Measurements from ENCODE around the gene MGAT1.
"Not testable (repeated sequence)": the region's sequence is repeated elsewhere in the genome, so short reads cannot be mapped to it uniquely, and the experiment has no call there.

MGAT1 gene

DNA sequence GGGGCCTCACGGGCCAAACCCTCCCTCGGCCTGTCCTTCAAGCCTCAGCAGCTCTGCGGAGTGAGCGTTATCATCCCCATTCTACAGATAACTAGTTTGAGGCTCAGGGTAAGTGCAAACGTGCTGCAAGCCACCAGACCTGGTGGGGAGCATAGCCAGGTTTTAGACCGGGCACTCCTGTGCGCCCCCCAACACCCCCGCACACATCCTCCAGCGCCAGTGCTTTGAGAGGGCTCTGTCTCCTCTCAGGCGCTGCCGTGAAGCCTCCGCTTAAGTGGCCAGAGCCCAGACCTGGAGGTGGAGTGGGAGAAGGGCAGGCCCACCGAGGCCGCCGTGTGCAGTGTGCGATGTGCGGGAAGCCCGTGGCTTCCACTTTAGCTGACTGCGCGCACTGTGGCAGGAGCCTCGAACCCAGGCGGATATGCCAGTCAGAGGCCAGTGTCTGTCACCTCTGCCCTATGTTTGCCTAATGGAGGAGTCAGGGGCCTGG is 1.6 kb upstream of the MGAT1 start:
- no peak for DNase-seq (ENCODE audit: low read depth)

DNA sequence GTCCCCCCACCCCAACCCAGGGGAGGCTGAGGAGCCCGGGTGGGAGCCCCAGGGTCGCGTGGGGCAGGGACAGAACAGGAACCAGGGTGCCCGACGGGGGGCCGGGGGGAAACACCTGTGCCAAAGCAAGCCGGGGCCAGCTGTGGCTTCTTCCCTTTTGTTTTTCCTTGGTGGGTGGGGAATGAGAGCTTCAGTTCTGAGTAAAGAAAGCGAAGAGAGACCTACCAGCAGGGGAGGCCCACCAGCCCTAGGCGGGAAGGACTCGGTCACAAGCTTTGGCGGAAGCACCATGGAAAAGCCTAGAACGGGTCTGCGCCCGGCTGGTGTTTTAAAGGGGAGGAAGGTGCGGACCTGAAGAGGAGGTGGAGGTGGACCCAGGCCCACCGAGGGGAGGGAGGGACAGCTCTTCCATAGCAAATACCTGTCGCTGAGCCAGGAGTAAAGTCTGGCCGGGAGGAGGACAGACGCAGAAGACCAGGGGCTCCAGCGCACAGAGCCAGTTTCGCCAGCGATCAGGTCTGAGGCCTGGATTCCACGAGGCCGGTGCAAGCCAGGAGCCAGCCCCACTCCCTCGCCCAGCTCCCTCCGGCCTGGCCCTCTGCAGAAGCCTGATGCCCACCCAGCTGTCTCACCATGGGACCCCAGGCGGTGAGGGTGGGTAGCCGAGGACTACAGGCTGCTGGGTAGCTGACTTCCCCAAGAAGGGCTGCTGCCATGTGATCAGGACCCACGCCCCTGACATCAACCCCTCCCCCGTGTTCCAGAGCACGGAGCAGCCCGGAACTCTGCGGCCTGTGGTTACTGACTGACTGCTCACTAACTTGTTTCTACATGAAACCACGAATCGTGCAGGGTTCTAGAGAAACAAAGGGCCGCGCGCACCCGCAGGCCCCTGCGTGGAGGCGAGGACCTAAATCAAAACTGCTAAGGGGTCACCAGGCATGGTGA is 849 bp upstream of the MGAT1 start:
- peak; percentile 79 for DNase-seq (ENCODE audit: low read depth)

DNA sequence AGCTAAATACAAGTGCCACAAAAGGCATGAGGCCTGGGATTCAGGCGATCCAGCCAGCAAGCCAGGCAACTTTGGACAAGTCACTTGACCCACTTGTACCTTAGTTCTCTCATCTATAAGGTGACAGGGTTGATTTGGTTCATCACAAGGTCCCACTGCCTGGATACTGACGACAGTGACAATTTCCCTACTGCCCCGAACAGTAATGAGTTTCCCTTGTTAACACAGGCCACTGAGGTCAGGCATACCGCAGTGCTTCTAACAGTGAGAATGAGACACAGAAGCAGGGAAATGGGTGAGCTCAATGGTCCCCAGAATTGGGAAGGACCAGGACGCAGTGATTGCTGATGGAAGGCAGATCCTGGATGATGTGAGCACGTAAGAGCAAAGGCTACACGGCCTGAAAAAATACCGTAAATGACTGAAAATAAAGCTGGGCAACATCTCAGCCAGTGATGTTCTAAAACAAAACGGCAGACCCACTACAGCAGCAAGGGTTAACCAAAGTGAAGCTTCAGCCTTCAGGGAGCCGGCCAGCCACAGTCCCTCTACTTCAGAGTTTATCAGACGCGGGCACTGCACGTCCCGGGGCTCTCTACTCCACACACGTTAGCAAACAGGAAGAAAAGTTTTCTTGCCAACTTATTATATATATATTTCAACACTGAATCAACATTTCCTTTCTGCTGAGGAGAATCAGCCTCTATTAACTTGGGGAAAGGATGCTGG is 846 bp downstream of the MGAT1 start:
- DNase-seq (ENCODE audit: low read depth): no peak

DNA sequence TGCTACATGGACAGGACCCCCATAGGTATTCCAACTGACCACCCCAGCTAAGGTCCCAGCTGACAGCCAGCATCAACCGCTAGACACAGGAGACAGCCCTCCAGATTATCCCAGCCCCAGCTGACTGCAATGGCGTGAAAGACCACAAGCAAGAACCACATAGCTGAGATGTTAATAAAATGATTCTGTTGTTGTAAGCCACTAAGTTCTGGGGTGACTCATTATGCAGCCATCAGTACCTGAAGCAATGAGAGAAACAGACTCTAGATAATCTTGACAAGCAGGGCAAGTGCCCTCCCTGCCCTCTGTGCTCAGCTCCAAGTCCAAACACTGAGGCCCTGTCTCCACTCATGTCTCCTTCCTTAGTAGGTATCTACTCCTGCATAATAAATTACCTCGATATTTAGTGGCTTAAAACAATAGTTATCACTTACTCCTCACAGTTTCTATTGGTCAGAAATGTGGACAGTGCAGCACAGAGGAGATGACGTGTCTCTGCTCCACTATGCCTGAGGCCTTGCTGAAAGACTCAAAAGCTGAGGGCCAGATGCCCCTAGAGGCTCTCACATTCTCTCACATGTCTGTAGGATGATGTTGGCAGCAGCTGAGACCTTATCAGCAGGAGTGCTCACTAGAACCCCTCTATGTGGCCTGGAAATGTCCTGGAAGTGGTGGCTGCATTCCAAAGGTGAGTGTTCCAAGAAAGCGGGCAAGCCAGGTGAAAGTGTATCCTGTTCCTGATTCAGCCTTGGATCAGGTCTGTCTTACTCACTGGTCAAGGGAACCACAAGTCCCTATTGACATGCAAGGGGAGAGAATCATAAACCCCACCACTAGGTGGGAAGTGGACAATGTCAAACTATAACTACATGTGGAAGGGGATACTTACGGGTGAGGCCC is 2.5 kb downstream of the MGAT1 start:
- no peak for DNase-seq (ENCODE audit: low read depth)

DNA sequence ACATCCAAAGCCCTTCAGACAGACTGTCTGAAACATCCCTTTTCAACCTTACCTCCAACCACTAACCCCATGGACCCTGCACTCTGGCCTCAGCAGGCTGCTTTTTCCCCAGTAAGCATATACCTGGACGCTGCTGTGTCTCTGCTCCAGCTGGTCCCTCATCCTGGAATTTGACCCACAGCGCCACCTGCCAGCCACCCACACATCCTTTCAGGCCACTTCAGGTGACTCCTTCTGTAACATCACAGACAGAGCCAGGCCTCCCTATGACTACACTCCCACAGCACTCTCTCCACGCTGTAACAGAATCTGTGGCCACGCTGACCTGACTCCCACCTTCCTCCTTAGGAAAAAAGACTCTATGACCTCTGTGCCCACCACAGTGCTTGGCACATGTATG is 3.4 kb downstream of the MGAT1 start:
- no peak for DNase-seq (ENCODE audit: low read depth)

DNA sequence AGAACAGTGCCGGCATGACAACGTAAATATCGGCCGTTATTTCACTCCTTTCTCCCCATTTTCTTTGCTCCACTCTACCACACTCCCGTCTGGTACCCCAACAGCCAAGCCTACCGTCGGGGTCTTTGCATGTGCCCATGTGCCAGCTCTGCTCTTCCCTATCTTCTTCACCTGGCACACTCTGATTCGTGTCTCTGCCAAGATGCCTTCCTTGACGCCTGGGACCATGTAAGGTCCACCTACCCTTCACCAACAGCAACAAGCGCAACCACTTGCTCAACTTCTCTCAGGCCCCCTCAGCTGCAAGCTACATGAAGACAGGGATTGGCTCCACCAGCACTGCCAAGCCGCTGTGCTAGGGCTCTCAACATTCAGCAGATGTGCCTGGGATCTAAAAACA is 4.4 kb downstream of the MGAT1 start:
- DNase-seq (ENCODE audit: low read depth): no peak

DNA sequence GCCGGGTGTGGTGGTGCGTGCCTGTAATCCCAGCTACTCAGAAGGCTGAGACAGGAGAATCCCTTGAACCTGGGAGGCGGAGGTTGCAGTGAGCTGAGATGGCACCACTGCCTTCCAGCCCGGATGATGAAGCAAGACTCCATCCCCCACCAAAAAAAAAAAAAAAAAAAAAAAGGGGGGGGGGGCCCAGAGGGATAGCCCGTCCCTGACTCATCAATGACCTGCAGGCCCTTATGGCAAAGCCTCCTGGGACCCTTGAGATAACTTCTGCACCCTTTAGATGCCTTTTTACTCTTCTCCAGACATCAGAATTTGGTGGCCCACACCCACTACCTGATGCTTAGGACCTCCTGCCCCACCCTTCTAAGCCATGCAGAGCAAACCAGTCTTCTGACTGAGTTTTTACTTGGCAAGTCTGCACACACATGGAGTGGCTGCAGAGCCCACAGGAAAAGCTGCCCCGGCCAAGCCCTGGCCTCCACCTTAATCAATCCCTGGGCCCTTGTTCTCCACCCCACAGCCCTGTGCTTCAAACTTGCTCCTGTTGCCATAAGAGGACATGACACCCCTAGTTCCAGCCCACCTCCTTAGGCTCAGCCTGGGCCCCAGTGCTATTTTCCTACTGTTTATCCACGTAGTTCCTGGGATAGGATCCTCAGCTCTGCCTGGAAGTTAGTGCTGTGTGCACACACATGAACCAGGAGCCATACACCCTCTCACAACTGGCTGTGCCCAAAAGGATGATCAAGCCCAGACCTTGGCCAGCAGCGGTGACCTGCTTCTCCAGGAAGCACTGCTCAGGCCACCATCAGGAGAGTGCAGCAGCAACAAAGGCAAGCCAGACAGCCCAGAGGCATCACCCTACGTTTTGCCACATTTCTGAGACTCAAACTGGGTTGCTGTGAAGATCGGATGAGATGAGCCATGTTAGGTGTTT is 5.1 kb downstream of the MGAT1 start:
- DNase-seq (ENCODE audit: low read depth): no peak

DNA sequence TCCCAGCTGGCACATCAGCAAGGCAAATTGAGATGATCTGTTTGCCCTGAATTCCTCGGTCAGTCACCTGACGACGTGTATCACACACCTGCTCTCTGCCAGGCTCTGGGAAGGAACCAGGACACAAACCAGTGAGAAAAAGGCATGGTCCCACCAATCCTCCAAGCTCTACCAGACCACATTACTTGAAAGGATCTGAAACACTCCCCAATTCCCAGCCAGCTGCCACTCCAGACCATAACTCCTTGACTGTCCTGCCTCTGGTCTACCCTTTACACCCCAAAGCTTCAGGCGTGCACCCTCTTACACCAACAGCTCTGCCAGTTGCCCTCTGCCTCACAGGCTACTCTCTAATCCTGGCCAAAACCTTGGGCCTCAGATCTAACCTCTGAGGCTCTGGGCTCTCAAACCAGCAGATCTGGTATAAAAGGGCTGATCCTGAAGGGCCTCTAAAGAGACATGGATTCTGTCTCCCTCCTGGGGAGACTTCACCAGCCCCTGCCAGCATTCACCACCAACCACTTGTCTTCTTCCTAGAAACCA is 6.8 kb downstream of the MGAT1 start:
- no peak for DNase-seq (ENCODE audit: low read depth)

DNA sequence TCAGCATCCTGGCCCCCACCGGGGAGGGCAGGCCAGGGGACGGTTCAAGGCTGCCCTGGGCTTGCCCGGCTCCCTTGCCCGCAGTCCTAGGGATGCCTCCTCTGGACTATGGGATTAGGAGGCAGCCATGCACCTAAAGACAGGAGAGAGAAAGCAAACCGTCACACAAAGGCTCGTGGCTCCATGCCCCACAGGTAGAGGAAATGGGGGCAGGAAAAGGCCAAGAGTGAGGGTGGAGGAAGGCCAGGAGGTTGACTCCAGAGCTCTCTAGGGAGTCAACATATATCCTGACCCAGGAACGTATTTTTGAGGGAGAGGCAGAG is 9.7 kb downstream of the MGAT1 start:
- no peak for DNase-seq (ENCODE audit: low read depth)

DNA sequence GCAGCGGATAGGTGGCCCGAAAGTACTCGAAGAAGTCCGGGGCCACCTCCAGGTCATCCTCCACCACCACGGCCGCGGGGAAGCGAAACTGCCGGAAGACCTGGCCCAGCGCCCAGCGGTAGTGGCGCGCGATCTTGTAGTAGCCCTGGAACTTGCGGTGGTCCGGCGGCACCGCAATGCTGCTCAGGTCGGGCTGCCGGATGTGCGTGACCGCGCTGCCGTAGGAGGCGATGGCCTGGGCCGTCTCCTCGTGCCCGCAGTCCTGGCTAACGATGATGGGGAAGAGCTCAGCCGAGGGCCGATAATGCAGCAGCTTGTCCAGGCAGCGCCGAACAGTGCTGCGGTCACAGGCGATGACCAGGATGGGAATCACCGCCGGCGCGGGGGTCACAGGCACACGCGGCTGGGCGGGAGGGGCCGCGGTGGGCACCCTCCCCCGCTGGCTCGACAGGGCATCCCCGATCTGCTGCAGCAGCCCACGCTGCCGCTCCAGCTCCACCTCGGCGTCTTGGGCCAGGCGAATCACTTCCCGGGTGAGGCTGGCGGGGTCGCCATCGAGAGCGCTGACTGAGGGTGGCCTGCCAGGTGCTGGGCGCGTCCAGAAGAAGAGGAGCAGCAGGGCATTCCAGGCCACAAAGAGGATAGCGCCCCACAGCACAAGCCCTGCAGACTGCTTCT is 10.2 kb downstream of the MGAT1 start:
- DNase-seq (ENCODE audit: low read depth): no peak

DNA sequence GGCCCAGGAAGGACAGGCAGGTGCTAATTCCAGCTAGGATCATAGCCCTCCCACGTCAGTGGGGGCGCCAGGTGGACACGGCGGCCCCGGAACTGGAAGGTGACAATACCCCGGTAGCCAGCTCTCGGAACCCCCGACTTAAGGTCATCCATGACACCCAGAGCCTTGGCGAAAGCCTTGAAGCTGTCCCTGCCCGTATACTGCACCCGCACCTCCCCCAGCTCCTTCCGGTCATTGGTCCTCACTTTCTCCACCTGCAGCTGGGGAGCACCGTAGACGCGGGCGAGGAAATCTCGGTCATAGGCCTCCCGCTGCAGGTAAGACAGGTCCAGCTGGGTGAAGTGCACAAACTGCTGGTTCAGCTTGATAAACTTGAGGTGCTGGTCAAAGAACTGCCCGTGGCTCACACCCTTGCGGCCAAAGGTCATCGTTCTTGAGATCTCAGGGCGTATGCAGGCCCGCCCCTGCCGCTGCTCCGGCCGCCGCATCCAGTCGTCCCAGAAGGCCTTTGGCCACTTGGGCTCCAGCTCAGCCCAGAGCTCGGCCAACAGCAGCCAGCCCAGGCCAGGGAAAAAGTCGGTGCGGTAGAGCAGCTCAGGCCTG is 10.9 kb downstream of the MGAT1 start:
- DNase-seq (ENCODE audit: low read depth): no peak

DNA sequence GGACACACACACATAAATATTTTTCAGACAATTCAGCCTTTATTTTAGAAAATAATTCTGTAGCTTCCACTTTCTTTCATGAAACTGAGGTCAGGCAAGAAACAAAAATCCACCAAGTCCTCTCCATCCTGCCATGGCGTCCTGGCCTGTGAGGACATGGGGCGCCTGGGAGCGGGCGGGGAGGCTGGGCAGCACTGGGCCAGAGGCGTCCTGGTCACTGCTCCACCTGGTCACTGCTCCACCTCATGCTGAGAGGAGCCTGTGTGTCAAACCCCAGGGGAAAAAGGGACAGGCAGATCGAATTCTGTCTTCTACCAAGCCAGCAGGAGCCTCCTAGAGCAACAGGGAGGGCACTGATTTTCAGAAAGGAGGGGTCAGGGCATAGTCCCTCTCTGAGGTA is 12.1 kb downstream of the MGAT1 start:
- DNase-seq (ENCODE audit: low read depth): no peak

DNA sequence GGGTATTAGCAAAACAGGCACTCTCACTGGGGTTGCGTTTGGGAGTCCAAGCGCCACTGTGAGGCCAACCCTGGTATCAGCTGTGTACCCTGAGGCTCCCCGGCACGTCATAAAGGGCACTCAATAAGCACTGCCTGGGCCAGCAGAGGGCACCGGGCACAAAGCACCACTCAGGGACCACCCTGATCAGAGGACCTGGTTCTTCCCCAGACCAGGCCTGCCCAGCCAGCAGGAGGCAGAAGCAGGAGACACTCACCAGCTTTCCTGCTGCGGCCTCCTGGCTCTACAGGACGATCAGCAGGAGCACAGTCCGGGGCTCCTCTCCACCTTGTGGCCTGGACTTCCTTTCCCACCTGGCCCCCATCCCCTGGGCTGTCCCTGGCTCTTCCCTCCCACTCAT is 12.6 kb downstream of the MGAT1 start:
- no peak for DNase-seq (ENCODE audit: low read depth)

DNA sequence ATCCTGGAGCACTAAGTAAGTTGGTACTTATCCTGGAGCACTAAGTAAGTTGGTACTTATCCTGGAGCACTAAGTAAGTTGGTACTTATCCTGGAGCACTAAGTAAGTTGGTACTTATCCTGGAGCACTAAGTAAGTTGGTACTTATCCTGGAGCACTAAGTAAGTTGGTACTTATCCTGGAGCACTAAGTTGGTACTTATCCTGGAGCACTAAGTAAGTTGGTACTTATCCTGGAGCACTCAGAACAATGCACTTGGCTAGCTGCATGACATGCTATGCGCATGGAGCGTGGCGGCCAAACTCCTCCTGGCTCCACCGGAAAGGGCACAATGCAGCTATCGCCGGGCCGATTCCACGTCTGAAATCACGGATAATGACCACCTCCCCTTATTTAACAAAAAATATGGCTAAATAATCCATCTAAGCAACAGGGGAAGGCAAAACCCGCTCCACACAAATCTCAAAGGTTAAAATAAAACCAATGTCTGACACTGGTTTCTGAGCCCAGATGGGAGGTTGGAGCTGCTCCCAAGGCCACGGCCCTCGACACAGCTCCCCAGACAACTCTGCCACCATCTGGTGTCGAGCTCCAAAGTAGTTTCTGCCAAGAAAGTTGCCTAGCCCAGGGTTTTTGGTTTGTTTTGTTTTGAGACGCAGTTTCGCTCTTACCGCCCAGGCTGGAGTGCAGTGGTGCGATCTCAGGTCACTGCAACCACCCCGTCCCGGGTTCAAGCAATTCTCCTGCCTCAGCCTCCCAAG is 13.8 kb downstream of the MGAT1 start:
- not testable (repeated sequence) for DNase-seq (ENCODE audit: low read depth)

DNA sequence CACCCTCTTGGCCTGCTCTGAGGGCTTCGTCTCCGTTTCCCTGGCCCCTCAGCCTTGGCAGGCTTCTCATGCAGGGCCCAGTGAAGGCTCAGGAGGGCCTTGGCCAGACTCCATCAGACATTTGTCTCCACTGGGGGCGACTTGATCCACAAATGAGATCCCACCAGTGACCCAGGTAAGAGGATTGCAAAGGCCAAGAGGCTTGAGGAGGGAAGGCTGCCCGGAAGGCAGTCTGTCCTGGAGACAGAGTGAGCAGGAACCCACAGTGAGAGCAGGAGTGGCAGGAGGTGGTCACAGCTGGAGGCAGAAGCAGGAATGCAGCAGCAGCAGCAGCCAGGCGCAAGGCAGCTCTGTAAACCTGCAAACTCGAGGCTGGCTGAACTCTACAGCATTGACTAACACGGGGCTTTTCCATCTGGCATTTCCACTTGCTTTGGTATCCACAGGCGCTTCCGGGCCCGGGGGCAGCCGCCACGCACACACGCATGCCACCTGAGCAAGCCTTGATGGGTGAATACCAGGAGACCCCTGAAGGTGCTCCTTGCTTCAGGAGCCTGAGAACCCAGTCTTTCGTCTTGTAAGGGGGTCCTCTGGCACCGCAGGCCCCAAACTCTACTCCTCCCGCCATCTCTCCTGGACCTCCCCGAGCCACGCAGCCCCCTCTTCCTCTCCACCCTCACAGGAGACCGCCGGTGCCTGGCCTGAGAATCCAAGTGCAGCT is 14.7 kb downstream of the MGAT1 start:
- DNase-seq (ENCODE audit: low read depth): no peak

DNA sequence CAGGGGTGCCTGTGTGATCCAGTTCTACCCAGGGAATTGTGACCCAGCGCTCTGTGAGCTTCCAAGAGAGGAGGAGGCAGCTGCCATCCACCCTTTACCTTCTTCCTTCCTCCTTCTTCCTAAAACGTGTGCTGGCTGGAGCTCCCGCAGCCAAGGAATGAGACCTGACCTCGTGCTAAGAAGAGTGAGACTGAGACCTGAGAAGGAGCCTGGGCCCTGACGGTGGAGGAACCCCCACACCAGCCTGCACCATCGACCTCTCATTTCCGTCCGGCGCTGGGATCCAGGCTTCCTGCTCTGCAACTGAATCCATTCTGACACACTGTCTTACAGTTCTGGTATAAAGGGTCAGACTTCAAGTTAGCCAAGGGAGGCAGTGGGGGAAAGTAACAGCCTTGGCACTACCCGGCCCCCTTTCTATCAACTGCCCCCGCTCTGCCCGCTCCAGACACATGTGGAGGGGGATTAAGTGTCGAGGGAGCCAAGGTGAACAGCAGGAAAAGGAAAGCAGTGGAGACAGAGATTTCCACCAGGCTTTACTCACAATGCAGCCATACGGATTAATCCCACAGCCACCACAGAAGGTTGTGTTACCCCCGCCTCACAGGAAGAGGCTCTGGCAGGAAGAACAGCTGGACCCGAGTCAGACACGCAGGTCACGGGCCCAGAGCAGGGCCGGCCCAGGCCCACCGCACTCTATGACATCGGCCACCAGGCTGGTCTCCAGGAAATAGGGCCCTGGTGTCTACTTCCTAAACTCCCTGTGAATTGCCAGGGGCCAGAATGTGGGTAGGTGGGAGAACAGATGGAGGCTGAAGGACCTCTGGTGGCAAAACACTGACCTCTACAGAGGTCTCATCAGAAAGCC is 15.8 kb downstream of the MGAT1 start:
- DNase-seq (ENCODE audit: low read depth): no peak

DNA sequence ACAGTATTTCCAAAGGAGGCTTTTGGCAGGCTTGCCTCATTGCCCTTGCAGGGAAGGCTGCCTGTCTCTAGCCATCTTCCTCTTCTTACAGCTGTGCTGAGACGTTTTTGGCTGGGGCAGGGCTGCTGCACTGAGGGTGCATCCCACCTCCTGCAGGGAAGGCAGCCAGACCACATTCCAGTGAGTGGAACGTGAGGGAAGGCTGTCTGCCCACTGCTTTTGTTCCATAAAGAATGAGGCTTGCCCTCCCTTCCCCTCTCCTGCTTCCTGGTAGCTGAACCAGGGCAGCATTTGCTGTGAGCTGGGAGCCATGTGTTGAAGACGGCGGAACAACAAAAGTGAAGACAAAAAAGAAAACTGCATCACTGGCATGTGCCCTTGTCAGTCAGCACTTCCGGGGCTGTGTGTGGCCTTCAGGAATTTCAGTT is 16.8 kb downstream of the MGAT1 start:
- no peak for DNase-seq (ENCODE audit: low read depth)
